Upper lobe of left lung (tissue), 4 donors: ENCODE measurements around the gene CREBZF.

Source experiments
- EP300 ChIP-seq, 4 donors: sonication (generic); formaldehyde crosslinking; IDR thresholded peaks; one replicate each; pipeline ENCODE4 v1.5.1; 2017; ENCODE audit warnings: antibody characterized with exemption in 4 of 4, control low read depth in 2 of 4
- TF ChIP-seq, protein P1 (sequence below), 6 experiments: fragments of 450-650 bp in 4 of 6; fragments of 200-600 bp in 2 of 6; sonication (generic) in 2 of 6; IDR thresholded peaks; one replicate each; pipeline ENCODE4 v1.5.1; 2016 to 2019; ENCODE audit warnings: antibody characterized with exemption in 6 of 6

DNA sequence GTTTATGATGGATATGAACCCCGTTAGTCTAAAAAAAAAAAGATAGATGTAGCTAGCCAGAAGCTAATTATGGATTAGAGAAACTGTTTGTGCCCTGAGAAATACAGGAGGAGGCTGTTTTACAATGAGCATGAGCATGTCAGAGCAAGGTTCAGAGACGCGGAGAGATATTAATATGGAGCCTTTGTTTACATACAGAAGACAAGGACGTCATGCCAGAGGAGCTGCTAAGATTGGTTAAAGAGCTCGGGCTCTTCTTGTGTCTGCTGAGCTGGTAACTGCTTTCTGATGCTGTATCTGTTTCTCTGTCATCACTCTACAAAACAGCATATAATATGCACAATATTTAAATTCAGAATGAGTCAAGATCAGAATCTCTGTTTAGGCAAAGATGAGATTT lies 46.0 kb upstream of the CREBZF start:
- TF ChIP-seq, protein P1, sequence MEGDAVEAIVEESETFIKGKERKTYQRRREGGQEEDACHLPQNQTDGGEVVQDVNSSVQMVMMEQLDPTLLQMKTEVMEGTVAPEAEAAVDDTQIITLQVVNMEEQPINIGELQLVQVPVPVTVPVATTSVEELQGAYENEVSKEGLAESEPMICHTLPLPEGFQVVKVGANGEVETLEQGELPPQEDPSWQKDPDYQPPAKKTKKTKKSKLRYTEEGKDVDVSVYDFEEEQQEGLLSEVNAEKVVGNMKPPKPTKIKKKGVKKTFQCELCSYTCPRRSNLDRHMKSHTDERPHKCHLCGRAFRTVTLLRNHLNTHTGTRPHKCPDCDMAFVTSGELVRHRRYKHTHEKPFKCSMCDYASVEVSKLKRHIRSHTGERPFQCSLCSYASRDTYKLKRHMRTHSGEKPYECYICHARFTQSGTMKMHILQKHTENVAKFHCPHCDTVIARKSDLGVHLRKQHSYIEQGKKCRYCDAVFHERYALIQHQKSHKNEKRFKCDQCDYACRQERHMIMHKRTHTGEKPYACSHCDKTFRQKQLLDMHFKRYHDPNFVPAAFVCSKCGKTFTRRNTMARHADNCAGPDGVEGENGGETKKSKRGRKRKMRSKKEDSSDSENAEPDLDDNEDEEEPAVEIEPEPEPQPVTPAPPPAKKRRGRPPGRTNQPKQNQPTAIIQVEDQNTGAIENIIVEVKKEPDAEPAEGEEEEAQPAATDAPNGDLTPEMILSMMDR (IDR thresholded peaks at IDR 0.05): no peak
- TF ChIP-seq EP300 (IDR thresholded peaks at IDR 0.05): no peak
